Heart left ventricle (tissue), 16 donors: ENCODE results near the gene KLF7. TPM values are rescaled to one million over a fixed set of nuclear protein-coding genes. Genes with fewer than 3 reads are reported as not detected.

ENCODE experiments used
- ATAC-seq, 4 donors: fragments of 200-7000 bp; cut with Tn5 transposase; one replicate each; pipeline ENCODE4 v1.9.1; 2020 to 2022; ENCODE audit warnings: moderate library complexity in 4 of 4, mild to moderate bottlenecking in 3 of 4, moderate number of reproducible peaks in 1 of 4
- DNase-seq, 5 donors: peaks; one replicate each; pipeline ENCODE4 v3.0.0-alpha.2; 2020
- H3K27ac ChIP-seq, 12 donors: fragments of 200-600 bp; sonication (generic) in 4 of 12; one replicate each; pipeline versions ENCODE4 v1.5.0 to v1.8.0; 2016 to 2022; ENCODE audit warnings: mild to moderate bottlenecking in 2 of 12
- H3K27me3 ChIP-seq, 9 donors: fragments of 200-600 bp; sonication (generic) in 2 of 9; one replicate each; pipeline versions ENCODE4 v1.5.1 to v1.8.0; 2016 to 2022; ENCODE audit warnings: mild to moderate bottlenecking in 3 of 9
- H3K36me3 ChIP-seq, 9 donors: fragments of 200-600 bp; sonication (generic) in 2 of 9; one replicate each; pipeline versions ENCODE4 v1.5.0 to v1.8.0; 2018 to 2022; ENCODE audit warnings: mild to moderate bottlenecking in 2 of 9
- H3K4me1 ChIP-seq, 12 donors: fragments of 200-600 bp; sonication (generic) in 4 of 12; one replicate each; pipeline versions ENCODE4 v1.5.0 to v1.8.0; 2016 to 2022; ENCODE audit warnings: mild to moderate bottlenecking in 3 of 12
- H3K4me3 ChIP-seq, 12 donors: fragments of 200-600 bp; sonication (generic) in 4 of 12; one replicate each; pipeline versions ENCODE4 v1.5.0 to v1.8.0; 2017 to 2022; ENCODE audit warnings: mild to moderate bottlenecking in 9 of 12, moderate library complexity in 4 of 12
- H3K9me3 ChIP-seq, 12 donors: fragments of 200-600 bp; sonication (generic) in 4 of 12; one replicate each; pipeline versions ENCODE4 v1.5.0 to v1.8.0; 2016 to 2022; ENCODE audit warnings: mild to moderate bottlenecking in 1 of 12
- CTCF ChIP-seq, 12 donors: fragments of 200-600 bp; sonication (generic) in 4 of 12; IDR thresholded peaks; one replicate each; pipeline versions ENCODE4 v1.5.0 to v1.8.0; 2018 to 2022; ENCODE audit warnings: antibody characterized with exemption in 12 of 12, mild to moderate bottlenecking in 5 of 12
- POLR2A ChIP-seq, 2 donors: fragments of 450-650 bp; IDR thresholded peaks; one replicate each; pipeline ENCODE4 v1.6.1; 2017; ENCODE audit warnings: antibody characterized with exemption in 2 of 2, mild to moderate bottlenecking in 2 of 2, moderate library complexity in 2 of 2
- WGBS, 4 donors: extraction: QIAGEN DNeasy Blood & Tissue Kit in 2 of 4; methylation state at CpG; one replicate each; pipeline versions ENCODE4 v1.1.5 to v1.1.7; 2013 to 2018; 5-methylcytosine and 5-hydroxymethylcytosine counted together
- intact Hi-C, 10 donors: fragments of 100-400 bp; cut with DNase I; formaldehyde crosslinking; loops; one replicate each; pipeline versions ENCODE4 v1.11.1 to v1.14.2; 2022
- polyA plus RNA-seq, 2 donors: library from polyadenylated mRNA; stranded (reverse); fragments of 200-250 nt; gene quantifications; one replicate each; pipeline ENCODE4 v1.2.3, GENCODE V29; 2013
- total RNA-seq, 9 donors: library from RNA; depleted of rRNA in 2 of 9; stranded (reverse); fragments of >200 nt in 2 of 9; fragmentation: NEBNext Ultra II Directional in 3 of 9; extraction: Animal tissue kit (Norgen Biotek cat#: 25700) in 3 of 9; gene quantifications; one replicate each; pipeline versions ENCODE4 v1.1.0 to v1.2.4, GENCODE V29; 2016 to 2023
- donor health status: ischemic (EF 13 %, LVEDD 7.1; RV severe dilation, severe dysfunction).
- donor health status: healthy with polysubstance abuse.
- donor health status: DM: no; HTN: yes; CAD: no.
- donor health status: DM: no; HTN: no; CAD: no.
- donor health status: ischemic (EF 25% LVEDD 6.9; RV normal size, moderate dysfunction).
- donor health status: ischemic (EF 25% LVEDD 5.7; RV mildly dilated, moderate dysfunction).
- donor health status: healthy.
- donor health status: DM: yes; HTN: yes; CAD: no.
- donor health status: ischemic (EF 35%, LVEDD 5.7; RV mildly dilated, moderate dysfunction).
- donor health status: nonischemic (EF 11% LVEDD 7.7; RV severe dilation, severe dysfunction).
- donor health status: DM: yes; HTN: yes; CAD: no.
- donor health status: PGD.
- donor health status: ischemic (EF 29% LVEDD 5.4; RV normal size, mild dysfunction).
- donor health status: nonischemic (EF 23%, LVEDD 6.1; RV moderate dilation, normal function).

KLF7 gene
- total and polyA plus RNA-seq, 11 donors, result 5.0 to 49.8 (median 26.2) TPM

- intact Hi-C loops, result loop anchor here in 1 of 10 donors (10.0 kb wide), 1 partner anchor 72 kb away; no protein-coding TSS in a partner anchor
- Histone ChIP-seq H3K9me3 (peaks cover 0 to 15% (median 3%) of the 10 kb centered on the region in 12 donors), H3K4me1 (no peaks in the 10 kb centered on the region), H3K27me3 (no peaks in the 10 kb centered on the region), H3K27ac (no peak overlapping the region), H3K36me3 (no peaks in the 10 kb centered on the region), H3K4me3 (no peak overlapping the region)
- ATAC-seq, result no peak
- no peak for DNase-seq
- TF ChIP-seq CTCF (IDR thresholded peaks at IDR 0.05) (no peak), POLR2A (IDR thresholded peaks at IDR 0.05) (no peak)
- WGBS, 4 donors, result 89 to 98% (median 92%) methylated on average over 2 of the region's 2 CpGs
Observed at GRCh38 chr2:207182911-207183310, 17.2 kb upstream of the KLF7 start.

- WGBS, 4 donors, result 93 to 95% (median 94%) methylated on average over 7 of the region's 7 CpGs
- Histone ChIP-seq H3K4me1 (no peaks in the 10 kb centered on the region), H3K27me3 (no peaks in the 10 kb centered on the region), H3K36me3 (no peaks in the 10 kb centered on the region), H3K9me3 (peaks cover 0 to 6% (median 1%) of the 10 kb centered on the region in 12 donors), H3K27ac (no peak overlapping the region), H3K4me3 (no peak overlapping the region)
- DNase-seq, result no peak
- intact Hi-C loops, result loop anchor here in 1 of 10 donors (10.0 kb wide), 1 partner anchor 73 kb away; no protein-coding TSS in a partner anchor
- TF ChIP-seq CTCF (IDR thresholded peaks at IDR 0.05) (no peak), POLR2A (IDR thresholded peaks at IDR 0.05) (no peak)
- no peak for ATAC-seq
Observed at GRCh38 chr2:207181526-207182274, 16.0 kb upstream of the KLF7 start.

- intact Hi-C loops, result loop anchor here in 1 of 10 donors (10.0 kb wide), 1 partner anchor 74 kb away; no protein-coding TSS in a partner anchor
- H3K9me3 ChIP-seq, result no peaks in the 10 kb centered on the region
- no peak overlapping the region for H3K4me3 ChIP-seq
- ATAC-seq, result no peak
- no peak for TF ChIP-seq POLR2A (IDR thresholded peaks at IDR 0.05)
- no peak for TF ChIP-seq CTCF (IDR thresholded peaks at IDR 0.05)
- no peaks in the 10 kb centered on the region for H3K27me3 ChIP-seq
- peaks cover 0 to 9% (median 0%) of the 10 kb centered on the region in 12 donors for H3K4me1 ChIP-seq
- no peak overlapping the region for H3K27ac ChIP-seq
- H3K36me3 ChIP-seq, result no peaks in the 10 kb centered on the region
- DNase-seq, result no peak
Observed at GRCh38 chr2:207180741-207181140, 15.0 kb upstream of the KLF7 start.

- no peak for ATAC-seq
- H3K36me3 ChIP-seq, result no peaks in the 10 kb centered on the region
- intact Hi-C loops, result loop anchor here in 1 of 10 donors (10.0 kb wide), 1 partner anchor 289 kb away; no protein-coding TSS in a partner anchor
- H3K4me1 ChIP-seq, result peaks cover 0 to 9% (median 0%) of the 10 kb centered on the region in 12 donors
- TF ChIP-seq POLR2A (IDR thresholded peaks at IDR 0.05) (no peak), CTCF (IDR thresholded peaks at IDR 0.05) (no peak)
- H3K27me3 ChIP-seq, result no peaks in the 10 kb centered on the region
- no peak for DNase-seq
- H3K4me3 ChIP-seq, result no peak overlapping the region
- no peak overlapping the region for H3K27ac ChIP-seq
- H3K9me3 ChIP-seq, result no peaks in the 10 kb centered on the region
Observed at GRCh38 chr2:207176247-207176646, 10.5 kb upstream of the KLF7 start.
